ENCODE results near the gene LMO4. TPM values are rescaled to one million over a fixed set of nuclear protein-coding genes. Genes with fewer than 3 reads are reported as not detected.

Gene LMO4
- total RNA-seq, 1 experiment from 2014 or later = 38.5 TPM

GRCh38 chr1:87305151-87305550 lies 23.5 kb upstream of the LMO4 start:
- H3K4me2 ChIP-seq (ENCODE audit: low read length) = no peak overlapping the region
- no peak overlapping the region for H3K4me3 ChIP-seq (replicated peaks in 1 of 2; ENCODE audit: low read depth in 1 of 2, low read length in 2 of 2)
- H3K79me2 ChIP-seq (ENCODE audit: insufficient read depth, low read length) = no peaks in the 10 kb centered on the region
- no peak overlapping the region for H3K9ac ChIP-seq (ENCODE audit: low read length)
- H3K4me1 ChIP-seq (ENCODE audit: control insufficient read depth in 1 of 2, insufficient read depth in 2 of 2, low read length in 2 of 2) = no peaks in the 10 kb centered on the region
- no peaks in the 10 kb centered on the region for H4K20me1 ChIP-seq (ENCODE audit: insufficient read depth)
- ChIA-PET CTCF (no interaction called here), RAD21 (ENCODE audit: low non-redundant PET in 1 of 2, low total read pairs in 2 of 2, uncharacterized antibody in 2 of 2, unreplicated experiment in 2 of 2) (no interaction called here), POLR2A (no interaction called here)
- ATAC-seq (no peak), DNase-seq (ENCODE audit: low read depth, low spot score) (no peak)
- no peaks in the 10 kb centered on the region for H3K9me3 ChIP-seq (ENCODE audit: control insufficient read depth in 1 of 2, insufficient read depth in 1 of 2, low read depth in 1 of 2, low read length in 2 of 2)
- H3K27ac ChIP-seq (ENCODE audit: low read depth, low read length) = no peak overlapping the region
- H3K36me3 ChIP-seq (ENCODE audit: control insufficient read depth in 1 of 2, insufficient read depth in 2 of 2, low read length in 2 of 2) = no peaks in the 10 kb centered on the region
- no peaks in the 10 kb centered on the region for H3K9me2 ChIP-seq (ENCODE audit: insufficient read depth)
- H3K27me3 ChIP-seq (ENCODE audit: insufficient read depth, low read length) = no peaks in the 10 kb centered on the region
- intact Hi-C loops (cut with micrococcal nuclease) = no loop called here
- no TSS peak for BruUV-seq (replicated peaks)
- TF ChIP-seq SRF (IDR thresholded peaks at IDR 0.05; ENCODE audit: low read depth) (no peak), ZFX (IDR thresholded peaks at IDR 0.05) (no peak)
- H2AFZ ChIP-seq (ENCODE audit: low read depth, low read length, poor library complexity, severe bottlenecking) = no peak overlapping the region

GRCh38 chr1:87305762-87306161 lies 22.9 kb upstream of the LMO4 start:
- Histone ChIP-seq H3K4me1 (ENCODE audit: control insufficient read depth in 1 of 2, insufficient read depth in 2 of 2, low read length in 2 of 2) (no peaks in the 10 kb centered on the region), H3K4me3 (replicated peaks in 1 of 2; ENCODE audit: low read depth in 1 of 2, low read length in 2 of 2) (no peak overlapping the region), H3K9me3 (ENCODE audit: control insufficient read depth in 1 of 2, insufficient read depth in 1 of 2, low read depth in 1 of 2, low read length in 2 of 2) (no peaks in the 10 kb centered on the region), H3K9me2 (ENCODE audit: insufficient read depth) (no peaks in the 10 kb centered on the region), H3K36me3 (ENCODE audit: control insufficient read depth in 1 of 2, insufficient read depth in 2 of 2, low read length in 2 of 2) (no peaks in the 10 kb centered on the region), H3K4me2 (ENCODE audit: low read length) (no peak overlapping the region), H3K79me2 (ENCODE audit: insufficient read depth, low read length) (no peaks in the 10 kb centered on the region), H4K20me1 (ENCODE audit: insufficient read depth) (no peaks in the 10 kb centered on the region), H2AFZ (ENCODE audit: low read depth, low read length, poor library complexity, severe bottlenecking) (no peak overlapping the region), H3K9ac (ENCODE audit: low read length) (no peak overlapping the region), H3K27ac (ENCODE audit: low read depth, low read length) (no peak overlapping the region), H3K27me3 (ENCODE audit: insufficient read depth, low read length) (no peaks in the 10 kb centered on the region)
- POLR2A ChIA-PET = no interaction called here
- intact Hi-C loops (cut with micrococcal nuclease) = no loop called here
- CTCF ChIA-PET = interaction anchor here (0.8 kb wide), 1 partner anchor 13 kb away, joined by 3 read pairs; no protein-coding TSS in a partner anchor
- RAD21 ChIA-PET (ENCODE audit: low non-redundant PET in 1 of 2, low total read pairs in 2 of 2, uncharacterized antibody in 2 of 2, unreplicated experiment in 2 of 2) = no interaction called here
- DNase-seq (ENCODE audit: low read depth, low spot score) = no peak
- no TSS peak for BruUV-seq (replicated peaks)
- no peak for TF ChIP-seq EZH2phosphoT487 (IDR thresholded peaks at IDR 0.05; ENCODE audit: borderline replicate concordance)
- TF ChIP-seq ELF1 (IDR thresholded peaks at IDR 0.05; ENCODE audit: borderline replicate concordance, low read depth) = no peak
- TF ChIP-seq FOSL1 (IDR thresholded peaks at IDR 0.05; ENCODE audit: low read depth) = no peak
- no peak for TF ChIP-seq POLR2A (IDR thresholded peaks at IDR 0.05; ENCODE audit: borderline replicate concordance, extremely low read depth, insufficient read depth, insufficient read length)
- TF ChIP-seq CBX3 (IDR thresholded peaks at IDR 0.05; ENCODE audit: low read depth) = no peak
- no peak for TF ChIP-seq SRF (IDR thresholded peaks at IDR 0.05; ENCODE audit: low read depth)
- ATAC-seq = no peak
